ENCODE results near the gene SPOCK1.

The SPOCK1 gene

GRCh38 chr5:137389042-137389441 is 110.1 kb downstream of the SPOCK1 start:
- no peak overlapping the region for H2BK5ac ChIP-seq (ENCODE audit: low read depth, low read length, poor library complexity, severe bottlenecking)
- H2BK15ac ChIP-seq (ENCODE audit: low read depth, poor library complexity, severe bottlenecking), result no peak overlapping the region
- no peaks in the 10 kb centered on the region for H3K36me3 ChIP-seq (ENCODE audit: control insufficient read depth in 1 of 2, insufficient read depth in 2 of 2, low read depth in 1 of 2, low read length in 2 of 2)
- no peak overlapping the region for H3K27ac ChIP-seq (ENCODE audit: low read length, poor library complexity, severe bottlenecking)
- no peaks in the 10 kb centered on the region for H3K4me1 ChIP-seq (ENCODE audit: control insufficient read depth, insufficient read depth, low read depth, low read length)
- H3K18ac ChIP-seq (ENCODE audit: low read depth in 1 of 2, low read length in 2 of 2), result no peak overlapping the region
- WGBS, result 58% methylated on average over 1 of the region's 1 CpG
- H4K91ac ChIP-seq (ENCODE audit: low read length), result no peak overlapping the region
- no peak overlapping the region for H3K9ac ChIP-seq (ENCODE audit: low read length)
- no peak overlapping the region for H3K4me3 ChIP-seq (ENCODE audit: insufficient read depth in 1 of 2, low read depth in 1 of 2, low read length in 2 of 2)
- H3K4me2 ChIP-seq (ENCODE audit: low read length, poor library complexity, severe bottlenecking), result no peak overlapping the region
- H3K4ac ChIP-seq (ENCODE audit: low read depth in 1 of 2, low read length in 2 of 2), result no peak overlapping the region
- no peaks in the 10 kb centered on the region for H3K27me3 ChIP-seq (ENCODE audit: control insufficient read depth in 1 of 2, insufficient read depth in 1 of 2, low read length in 2 of 2)
- no peak overlapping the region for H3K14ac ChIP-seq (ENCODE audit: low read length in 2 of 2)
- peaks cover 8% of the 10 kb centered on the region for H3K9me3 ChIP-seq (ENCODE audit: control insufficient read depth, low read length)
- H2AFZ ChIP-seq (ENCODE audit: low read depth, low read length), result no peak overlapping the region
- no peak overlapping the region for H3K23ac ChIP-seq (ENCODE audit: low read length in 2 of 2)
- no peak overlapping the region for H2BK120ac ChIP-seq (ENCODE audit: low read depth, low read length)
- DNase-seq, result no peak
- H2BK12ac ChIP-seq (ENCODE audit: low read length in 2 of 2), result no peak overlapping the region
- no peak overlapping the region for H4K8ac ChIP-seq (ENCODE audit: low read length)
- no peak overlapping the region for H2AK5ac ChIP-seq (ENCODE audit: low read length, severe bottlenecking)
- H3K79me1 ChIP-seq (replicated peaks; ENCODE audit: low read length, poor library complexity, severe bottlenecking), result no peaks in the 10 kb centered on the region

GRCh38 chr5:137385064-137385463 is 114.1 kb downstream of the SPOCK1 start:
- no peaks in the 10 kb centered on the region for H3K4me1 ChIP-seq (ENCODE audit: control insufficient read depth, insufficient read depth, low read depth, low read length)
- no peak overlapping the region for H3K4ac ChIP-seq (ENCODE audit: low read depth in 1 of 2, low read length in 2 of 2)
- H3K27me3 ChIP-seq (ENCODE audit: control insufficient read depth in 1 of 2, insufficient read depth in 1 of 2, low read length in 2 of 2), result no peaks in the 10 kb centered on the region
- H2BK120ac ChIP-seq (ENCODE audit: low read depth, low read length), result no peak overlapping the region
- no peak overlapping the region for H3K18ac ChIP-seq (ENCODE audit: low read depth in 1 of 2, low read length in 2 of 2)
- H2BK15ac ChIP-seq (ENCODE audit: low read depth, poor library complexity, severe bottlenecking), result no peak overlapping the region
- no peak overlapping the region for H3K27ac ChIP-seq (ENCODE audit: low read length, poor library complexity, severe bottlenecking)
- H2AFZ ChIP-seq (ENCODE audit: low read depth, low read length), result no peak overlapping the region
- no peak overlapping the region for H4K91ac ChIP-seq (ENCODE audit: low read length)
- no peak for DNase-seq
- H3K14ac ChIP-seq (ENCODE audit: low read length in 2 of 2), result no peak overlapping the region
- H3K9me3 ChIP-seq (ENCODE audit: control insufficient read depth, low read length), result peaks cover 13% of the 10 kb centered on the region
- H2AK5ac ChIP-seq (ENCODE audit: low read length, severe bottlenecking), result no peak overlapping the region
- no peak overlapping the region for H3K9ac ChIP-seq (ENCODE audit: low read length)
- no peak overlapping the region for H4K8ac ChIP-seq (ENCODE audit: low read length)
- WGBS, result no CpG with 5 or more reads among the region's 1 CpG
- no peak overlapping the region for H3K4me3 ChIP-seq (ENCODE audit: insufficient read depth in 1 of 2, low read depth in 1 of 2, low read length in 2 of 2)
- H3K79me1 ChIP-seq (replicated peaks; ENCODE audit: low read length, poor library complexity, severe bottlenecking), result no peaks in the 10 kb centered on the region
- H3K4me2 ChIP-seq (ENCODE audit: low read length, poor library complexity, severe bottlenecking), result no peak overlapping the region
- H3K36me3 ChIP-seq (ENCODE audit: control insufficient read depth in 1 of 2, insufficient read depth in 2 of 2, low read depth in 1 of 2, low read length in 2 of 2), result no peaks in the 10 kb centered on the region
- H3K23ac ChIP-seq (ENCODE audit: low read length in 2 of 2), result no peak overlapping the region
- H2BK12ac ChIP-seq (ENCODE audit: low read length in 2 of 2), result no peak overlapping the region
- no peak overlapping the region for H2BK5ac ChIP-seq (ENCODE audit: low read depth, low read length, poor library complexity, severe bottlenecking)

GRCh38 chr5:137383909-137384308 is 115.2 kb downstream of the SPOCK1 start:
- Histone ChIP-seq H3K27me3 (ENCODE audit: control insufficient read depth in 1 of 2, insufficient read depth in 1 of 2, low read length in 2 of 2) (no peaks in the 10 kb centered on the region), H3K4me3 (ENCODE audit: insufficient read depth in 1 of 2, low read depth in 1 of 2, low read length in 2 of 2) (no peak overlapping the region), H2BK15ac (ENCODE audit: low read depth, poor library complexity, severe bottlenecking) (no peak overlapping the region), H3K23ac (ENCODE audit: low read length in 2 of 2) (no peak overlapping the region), H3K9ac (ENCODE audit: low read length) (no peak overlapping the region), H3K4me1 (ENCODE audit: control insufficient read depth, insufficient read depth, low read depth, low read length) (no peaks in the 10 kb centered on the region), H3K27ac (ENCODE audit: low read length, poor library complexity, severe bottlenecking) (no peak overlapping the region), H3K14ac (ENCODE audit: low read length in 2 of 2) (no peak overlapping the region), H2BK120ac (ENCODE audit: low read depth, low read length) (no peak overlapping the region), H3K36me3 (ENCODE audit: control insufficient read depth in 1 of 2, insufficient read depth in 2 of 2, low read depth in 1 of 2, low read length in 2 of 2) (no peaks in the 10 kb centered on the region), H3K9me3 (ENCODE audit: control insufficient read depth, low read length) (peaks cover 13% of the 10 kb centered on the region), H3K18ac (ENCODE audit: low read depth in 1 of 2, low read length in 2 of 2) (no peak overlapping the region), H2BK12ac (ENCODE audit: low read length in 2 of 2) (no peak overlapping the region), H2AFZ (ENCODE audit: low read depth, low read length) (no peak overlapping the region), H4K8ac (ENCODE audit: low read length) (no peak overlapping the region), H2BK5ac (ENCODE audit: low read depth, low read length, poor library complexity, severe bottlenecking) (no peak overlapping the region), H3K4me2 (ENCODE audit: low read length, poor library complexity, severe bottlenecking) (no peak overlapping the region), H3K79me1 (replicated peaks; ENCODE audit: low read length, poor library complexity, severe bottlenecking) (no peaks in the 10 kb centered on the region), H2AK5ac (ENCODE audit: low read length, severe bottlenecking) (no peak overlapping the region), H3K4ac (ENCODE audit: low read depth in 1 of 2, low read length in 2 of 2) (no peak overlapping the region), H4K91ac (ENCODE audit: low read length) (no peak overlapping the region)
- no peak for DNase-seq
- WGBS, result 100% methylated on average over 1 of the region's 1 CpG

GRCh38 chr5:137381555-137381954 is 117.6 kb downstream of the SPOCK1 start:
- H2AK5ac ChIP-seq (ENCODE audit: low read length, severe bottlenecking), result no peak overlapping the region
- no peak overlapping the region for H3K14ac ChIP-seq (ENCODE audit: low read length in 2 of 2)
- H3K27ac ChIP-seq (ENCODE audit: low read length, poor library complexity, severe bottlenecking), result no peak overlapping the region
- H3K4me3 ChIP-seq (ENCODE audit: insufficient read depth in 1 of 2, low read depth in 1 of 2, low read length in 2 of 2), result no peak overlapping the region
- no peak overlapping the region for H3K9ac ChIP-seq (ENCODE audit: low read length)
- H3K23ac ChIP-seq (ENCODE audit: low read length in 2 of 2), result no peak overlapping the region
- no peak overlapping the region for H3K18ac ChIP-seq (ENCODE audit: low read depth in 1 of 2, low read length in 2 of 2)
- no peak overlapping the region for H3K4me2 ChIP-seq (ENCODE audit: low read length, poor library complexity, severe bottlenecking)
- no peaks in the 10 kb centered on the region for H3K79me1 ChIP-seq (replicated peaks; ENCODE audit: low read length, poor library complexity, severe bottlenecking)
- no peak overlapping the region for H2BK120ac ChIP-seq (ENCODE audit: low read depth, low read length)
- no peak overlapping the region for H2BK12ac ChIP-seq (ENCODE audit: low read length in 2 of 2)
- no peak for DNase-seq
- H3K9me3 ChIP-seq (ENCODE audit: control insufficient read depth, low read length), result peaks cover 13% of the 10 kb centered on the region
- no peak overlapping the region for H3K4ac ChIP-seq (ENCODE audit: low read depth in 1 of 2, low read length in 2 of 2)
- H3K36me3 ChIP-seq (ENCODE audit: control insufficient read depth in 1 of 2, insufficient read depth in 2 of 2, low read depth in 1 of 2, low read length in 2 of 2), result peaks cover 0 to 1% of the 10 kb centered on the region in 2 experiments
- no peak overlapping the region for H2AFZ ChIP-seq (ENCODE audit: low read depth, low read length)
- no peak overlapping the region for H4K8ac ChIP-seq (ENCODE audit: low read length)
- 100% methylated on average over 1 of the region's 1 CpG for WGBS
- no peaks in the 10 kb centered on the region for H3K27me3 ChIP-seq (ENCODE audit: control insufficient read depth in 1 of 2, insufficient read depth in 1 of 2, low read length in 2 of 2)
- H3K4me1 ChIP-seq (ENCODE audit: control insufficient read depth, insufficient read depth, low read depth, low read length), result no peaks in the 10 kb centered on the region
- H2BK15ac ChIP-seq (ENCODE audit: low read depth, poor library complexity, severe bottlenecking), result no peak overlapping the region
- H4K91ac ChIP-seq (ENCODE audit: low read length), result no peak overlapping the region
- H2BK5ac ChIP-seq (ENCODE audit: low read depth, low read length, poor library complexity, severe bottlenecking), result no peak overlapping the region
